22Rv1 (cell line): ENCODE measurements around the gene KIFC1.

ENCODE experiments used
- H3K27ac ChIP-seq: fragments of 450-650 bp; 2 replicates; pipeline ENCODE4 v1.5.1; 2017
- CTCF ChIP-seq: fragments of 450-650 bp; IDR thresholded peaks from 2 replicates; pipeline ENCODE4 v1.5.1; 2017; ENCODE audit warnings: mild to moderate bottlenecking
- ZFX ChIP-seq: fragments of 450-650 bp; IDR thresholded peaks from 2 replicates; pipeline ENCODE4 v1.6.1; 2017; ENCODE audit warnings: antibody characterized with exemption, borderline replicate concordance

KIFC1 gene

GRCh38 chr6:33417903-33418689 is 26.5 kb downstream of the KIFC1 start, which contains the start of gene CUTA:
CUTA (minus strand) TSS chr6:33418107; CDS start chr6:33418000, 107 bp downstream.
- TF ChIP-seq CTCF (peak; percentile 43), ZFX (no peak)
- H3K27ac ChIP-seq: peak within 1 kb of the TSS; percentile 88

DNA sequence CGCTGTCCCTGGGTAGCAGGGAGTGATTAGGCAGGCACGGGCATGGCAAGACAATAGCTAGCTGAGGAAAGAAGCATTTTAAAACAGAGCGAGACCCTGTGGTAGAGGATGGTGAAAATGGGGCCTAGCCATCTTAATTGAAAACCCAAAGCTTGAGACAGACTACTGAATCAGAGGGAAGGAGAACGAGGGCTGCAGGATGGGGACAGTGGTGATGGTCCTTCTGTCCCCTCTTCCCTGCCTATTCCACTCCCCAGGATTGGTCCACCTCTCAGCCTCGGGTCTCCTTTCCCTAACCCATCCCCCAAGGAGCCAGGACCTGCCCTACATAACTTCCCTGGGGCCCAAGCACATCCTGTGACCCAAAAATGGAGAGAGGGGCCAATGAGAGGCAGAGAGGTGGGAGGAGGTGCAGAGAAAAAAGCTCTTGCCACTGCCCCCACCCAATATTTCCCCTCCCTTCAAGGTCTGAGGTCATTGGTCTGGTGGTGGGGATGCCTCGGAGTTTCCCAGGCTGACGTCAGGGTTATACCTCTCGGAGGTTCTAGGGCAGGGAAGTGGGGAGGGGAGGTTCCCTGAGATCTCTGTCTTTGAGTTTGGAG is 27.2 kb downstream of the KIFC1 start:
- H3K27ac ChIP-seq: peak overlapping the region; percentile 88
- TF ChIP-seq ZFX (no peak), CTCF (no peak)

GRCh38 chr6:33419580-33420490 is 28.2 kb downstream of the KIFC1 start, which contains the start of gene SYNGAP1:
SYNGAP1 (plus strand) TSS chr6:33420065; CDS start chr6:33420265, 200 bp downstream.
- H3K27ac ChIP-seq: peak within 1 kb of the TSS; percentile 88
- TF ChIP-seq ZFX: no peak
- TF ChIP-seq CTCF: no peak

GRCh38 chr6:33420491-33421343 is 29.1 kb downstream of the KIFC1 start:
- TF ChIP-seq CTCF (no peak), ZFX (no peak)
- H3K27ac ChIP-seq: no peak overlapping the region

DNA sequence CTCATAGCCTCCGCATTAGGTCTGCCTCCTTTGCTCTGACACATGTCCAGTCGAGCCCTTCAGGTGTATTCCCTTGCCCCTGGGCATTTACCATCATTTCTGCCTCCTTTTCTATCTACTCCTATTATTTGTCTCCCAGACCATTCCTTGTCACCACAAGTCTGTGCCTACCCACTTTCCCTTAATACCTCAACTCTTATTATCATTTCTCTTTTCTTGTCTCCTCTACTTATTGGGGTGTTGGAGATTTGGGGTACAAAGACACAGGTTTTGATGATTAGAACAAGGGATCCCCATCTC is 29.7 kb downstream of the KIFC1 start:
- TF ChIP-seq CTCF (no peak), ZFX (no peak)
- H3K27ac ChIP-seq: no peak overlapping the region

- no peak overlapping the region for H3K27ac ChIP-seq
- TF ChIP-seq ZFX: no peak
- TF ChIP-seq CTCF: no peak
Observed at GRCh38 chr6:33423777-33424176, 32.2 kb downstream of the KIFC1 start.
